ENCODE measurements around the gene KLC1. TPM values are rescaled to one million over a fixed set of nuclear protein-coding genes. Genes with fewer than 3 reads are reported as not detected.

KLC1 gene
- total RNA-seq, 1 donor from 2014 or later = 975 TPM

DNA sequence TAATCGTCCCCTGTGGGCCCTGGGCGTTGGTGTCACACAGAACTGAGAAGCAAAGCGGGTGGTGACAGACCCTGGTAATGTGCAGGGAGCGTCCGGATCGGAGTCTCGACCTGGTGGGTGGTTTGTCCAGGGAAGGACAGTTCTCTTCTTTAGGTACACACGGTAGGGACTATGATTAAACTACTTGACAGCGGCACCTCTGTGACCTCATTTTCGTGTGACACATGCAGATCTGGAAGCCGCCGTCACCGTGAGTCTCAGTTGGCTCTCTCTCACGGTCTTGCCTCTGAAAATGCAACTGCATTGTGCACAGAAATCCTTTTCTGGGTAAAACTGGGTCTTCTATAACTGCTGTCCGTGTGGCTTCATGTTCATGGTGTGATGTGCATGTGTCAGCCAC is 54.1 kb downstream of the KLC1 start:
- Mint-ChIP-seq H3K9me3 (ENCODE audit: unreplicated experiment) (peaks cover 9% of the 10 kb centered on the region), H3K4me3 (ENCODE audit: unreplicated experiment) (no peak overlapping the region), H3K4me1 (ENCODE audit: low read depth, unreplicated experiment) (peaks cover 25% of the 10 kb centered on the region), H3K27me3 (ENCODE audit: unreplicated experiment) (peaks cover 5% of the 10 kb centered on the region), H3K27ac (ENCODE audit: unreplicated experiment) (peak overlapping the region; percentile 75), H3K36me3 (ENCODE audit: unreplicated experiment) (no peaks in the 10 kb centered on the region)
- no peak for DNase-seq
- TF ChIP-seq, protein P1, sequence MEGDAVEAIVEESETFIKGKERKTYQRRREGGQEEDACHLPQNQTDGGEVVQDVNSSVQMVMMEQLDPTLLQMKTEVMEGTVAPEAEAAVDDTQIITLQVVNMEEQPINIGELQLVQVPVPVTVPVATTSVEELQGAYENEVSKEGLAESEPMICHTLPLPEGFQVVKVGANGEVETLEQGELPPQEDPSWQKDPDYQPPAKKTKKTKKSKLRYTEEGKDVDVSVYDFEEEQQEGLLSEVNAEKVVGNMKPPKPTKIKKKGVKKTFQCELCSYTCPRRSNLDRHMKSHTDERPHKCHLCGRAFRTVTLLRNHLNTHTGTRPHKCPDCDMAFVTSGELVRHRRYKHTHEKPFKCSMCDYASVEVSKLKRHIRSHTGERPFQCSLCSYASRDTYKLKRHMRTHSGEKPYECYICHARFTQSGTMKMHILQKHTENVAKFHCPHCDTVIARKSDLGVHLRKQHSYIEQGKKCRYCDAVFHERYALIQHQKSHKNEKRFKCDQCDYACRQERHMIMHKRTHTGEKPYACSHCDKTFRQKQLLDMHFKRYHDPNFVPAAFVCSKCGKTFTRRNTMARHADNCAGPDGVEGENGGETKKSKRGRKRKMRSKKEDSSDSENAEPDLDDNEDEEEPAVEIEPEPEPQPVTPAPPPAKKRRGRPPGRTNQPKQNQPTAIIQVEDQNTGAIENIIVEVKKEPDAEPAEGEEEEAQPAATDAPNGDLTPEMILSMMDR (IDR thresholded peaks at IDR 0.05; ENCODE audit: partially characterized antibody, unreplicated experiment) = no peak

- Mint-ChIP-seq H3K9me3 (ENCODE audit: unreplicated experiment) (peaks cover 7% of the 10 kb centered on the region), H3K27me3 (ENCODE audit: unreplicated experiment) (peaks cover 6% of the 10 kb centered on the region), H3K4me1 (ENCODE audit: low read depth, unreplicated experiment) (peaks cover 31% of the 10 kb centered on the region), H3K4me3 (ENCODE audit: unreplicated experiment) (no peak overlapping the region), H3K36me3 (ENCODE audit: unreplicated experiment) (no peaks in the 10 kb centered on the region), H3K27ac (ENCODE audit: unreplicated experiment) (peak overlapping the region; percentile 62)
- TF ChIP-seq, protein P1 (IDR thresholded peaks at IDR 0.05; ENCODE audit: partially characterized antibody, unreplicated experiment) = no peak
- no peak for DNase-seq
These were observed 55.5 kb downstream of the KLC1 start for GRCh38 chr14:103684471-103684870.

- no peak for DNase-seq
- H3K27me3 Mint-ChIP-seq (ENCODE audit: unreplicated experiment) = peaks cover 9% of the 10 kb centered on the region
- peaks cover 9% of the 10 kb centered on the region for H3K9me3 Mint-ChIP-seq (ENCODE audit: unreplicated experiment)
- TF ChIP-seq, protein P1 (IDR thresholded peaks at IDR 0.05; ENCODE audit: partially characterized antibody, unreplicated experiment) = no peak
- H3K4me1 Mint-ChIP-seq (ENCODE audit: low read depth, unreplicated experiment) = peaks cover 29% of the 10 kb centered on the region
- H3K4me3 Mint-ChIP-seq (ENCODE audit: unreplicated experiment) = no peak overlapping the region
- no peaks in the 10 kb centered on the region for H3K36me3 Mint-ChIP-seq (ENCODE audit: unreplicated experiment)
- peak overlapping the region; percentile 62 for H3K27ac Mint-ChIP-seq (ENCODE audit: unreplicated experiment)
These were observed 55.9 kb downstream of the KLC1 start for GRCh38 chr14:103684871-103685270.

DNA sequence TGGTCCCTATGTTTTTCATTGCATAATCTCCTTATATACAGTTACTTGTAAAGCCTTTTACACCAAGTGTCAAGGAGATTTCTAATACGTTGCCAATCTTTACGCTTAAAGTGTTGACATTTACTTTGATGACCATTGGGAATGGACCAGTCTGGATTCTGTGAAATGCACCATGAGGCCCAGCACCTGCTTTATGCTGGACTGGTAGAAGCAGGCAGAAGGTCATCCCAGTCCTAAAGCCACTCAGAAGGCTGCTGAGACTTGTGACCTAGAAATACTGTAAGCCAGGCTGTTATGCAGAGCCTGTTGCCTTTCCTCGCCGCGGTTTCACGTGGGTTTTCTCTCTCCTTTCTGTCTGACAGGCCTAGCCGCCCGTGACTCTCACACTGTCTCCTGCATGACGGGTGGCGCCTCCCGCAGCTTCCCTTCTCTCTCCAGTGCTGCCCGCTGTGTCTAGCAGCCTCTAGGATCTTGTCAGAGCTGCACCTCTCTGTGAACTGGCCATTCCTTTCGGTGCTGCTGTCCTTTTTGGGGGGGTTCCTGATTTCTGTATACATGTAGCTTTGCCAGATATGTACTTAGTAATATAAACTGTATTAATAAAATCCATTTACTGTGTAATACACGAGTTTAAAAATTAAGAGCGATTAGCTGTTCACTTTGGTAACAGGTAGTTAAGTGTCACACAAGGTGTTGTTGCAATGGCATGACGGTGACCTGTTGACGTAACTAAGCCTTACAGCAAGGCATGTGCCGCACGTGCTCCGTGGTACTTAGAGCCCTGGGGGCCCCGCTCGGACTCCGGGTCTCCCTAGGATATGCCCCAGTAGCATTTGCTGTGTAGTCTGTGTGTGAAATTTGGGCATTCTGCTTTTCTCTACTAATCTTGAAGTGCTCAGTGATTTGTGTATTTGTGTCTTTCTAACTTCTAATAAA is 56.5 kb downstream of the KLC1 start:
- Mint-ChIP-seq H3K4me3 (ENCODE audit: unreplicated experiment) (no peak overlapping the region), H3K27ac (ENCODE audit: unreplicated experiment) (peak overlapping the region; percentile 55), H3K9me3 (ENCODE audit: unreplicated experiment) (peaks cover 9% of the 10 kb centered on the region), H3K4me1 (ENCODE audit: low read depth, unreplicated experiment) (peaks cover 33% of the 10 kb centered on the region), H3K27me3 (ENCODE audit: unreplicated experiment) (peaks cover 9% of the 10 kb centered on the region), H3K36me3 (ENCODE audit: unreplicated experiment) (no peaks in the 10 kb centered on the region)
- TF ChIP-seq, protein P1 (IDR thresholded peaks at IDR 0.05; ENCODE audit: partially characterized antibody, unreplicated experiment) = no peak
- DNase-seq = no peak

All from glutamatergic neuron (in vitro differentiated cells).